HepG2 (cell line): ENCODE data around the gene SPTAN1. TPM values are rescaled to one million over a fixed set of nuclear protein-coding genes. Genes with fewer than 3 reads are reported as not detected.

Source experiments
- ATRX ChIP-seq: sonication (generic); formaldehyde crosslinking; IDR thresholded peaks from 2 replicates; pipeline ENCODE4 v1.4.0; 2020; ENCODE audit warnings: missing genetic modification reagents, borderline replicate concordance
- CHD4 ChIP-seq: fragments of 200-600 bp; sonication (generic); IDR thresholded peaks from 2 replicates; pipeline ENCODE4 v1.7.0; 2017; ENCODE audit warnings: mild to moderate bottlenecking, low read length, borderline replicate concordance
- DMTF1 ChIP-seq: sonication (generic); formaldehyde crosslinking; IDR thresholded peaks from 2 replicates; pipeline ENCODE4 v1.4.0; 2020; ENCODE audit warnings: mild to moderate bottlenecking, missing genetic modification reagents
- EEA1 ChIP-seq: sonication (generic); formaldehyde crosslinking; IDR thresholded peaks from 2 replicates; pipeline ENCODE4 v1.5.1; 2020; ENCODE audit warnings: mild to moderate bottlenecking, missing genetic modification reagents, borderline replicate concordance
- HNRNPL ChIP-seq: fragments of 200-400 bp; formaldehyde crosslinking; IDR thresholded peaks from 2 replicates; pipeline ENCODE4 v1.6.1; 2017; ENCODE audit warnings: mild to moderate bottlenecking, low read depth, low read length
- HOXD1 ChIP-seq: sonication (generic); formaldehyde crosslinking; IDR thresholded peaks from 2 replicates; pipeline ENCODE4 v1.5.0; 2020; ENCODE audit warnings: missing genetic modification reagents
- MIXL1 ChIP-seq: IDR thresholded peaks from 2 replicates; pipeline ENCODE4 v1.6.1; 2016
- MTA1 ChIP-seq: sonication (generic); formaldehyde crosslinking; IDR thresholded peaks from 2 replicates; pipeline ENCODE4 v1.4.0; 2020; ENCODE audit warnings: missing genetic modification reagents, mild to moderate bottlenecking, borderline replicate concordance
- MTF1 ChIP-seq: sonication (generic); formaldehyde crosslinking; IDR thresholded peaks from 2 replicates; pipeline ENCODE4 v1.5.0; 2020; ENCODE audit warnings: missing genetic modification reagents
- RARG ChIP-seq: sonication (generic); formaldehyde crosslinking; IDR thresholded peaks from 2 replicates; pipeline ENCODE4 v1.4.0; 2020; ENCODE audit warnings: low read depth, mild to moderate bottlenecking, missing genetic modification reagents
- RBAK ChIP-seq: sonication (generic); formaldehyde crosslinking; IDR thresholded peaks from 2 replicates; pipeline ENCODE4 v1.5.1; 2020; ENCODE audit warnings: mild to moderate bottlenecking, missing genetic modification reagents
- SALL1 ChIP-seq: sonication (generic); formaldehyde crosslinking; IDR thresholded peaks from 2 replicates; pipeline ENCODE4 v1.8.0; 2022; ENCODE audit warnings: mild to moderate bottlenecking, missing genetic modification reagents
- SRF ChIP-seq: IDR thresholded peaks from 2 replicates; pipeline ENCODE4 v1.6.1; 2011; ENCODE audit warnings: mild to moderate bottlenecking, low read depth, low read length, moderate library complexity
- SRSF4 ChIP-seq: fragments of 200-400 bp; formaldehyde crosslinking; IDR thresholded peaks from one replicate; pipeline ENCODE4 v1.6.1; 2018; ENCODE audit warnings: mild to moderate bottlenecking, low read depth, low read length, moderate library complexity; ENCODE audit not compliant: poor library complexity, severe bottlenecking
- UBTF ChIP-seq: sonication (generic); formaldehyde crosslinking; IDR thresholded peaks from 2 replicates; pipeline ENCODE4 v1.4.0; 2020; ENCODE audit warnings: mild to moderate bottlenecking, missing genetic modification reagents
- ZBTB38 ChIP-seq: sonication (generic); formaldehyde crosslinking; IDR thresholded peaks from 2 replicates; pipeline ENCODE4 v1.5.1; 2020; ENCODE audit warnings: mild to moderate bottlenecking, missing genetic modification reagents
- ZFP36L2 ChIP-seq: sonication (generic); formaldehyde crosslinking; IDR thresholded peaks from 2 replicates; pipeline ENCODE4 v1.4.0; 2020; ENCODE audit warnings: missing genetic modification reagents
- ZKSCAN8 ChIP-seq: IDR thresholded peaks from 2 replicates; pipeline ENCODE4 v1.6.1; 2016; ENCODE audit warnings: borderline replicate concordance, missing genetic modification reagents, missing compliant biosample characterization
- ZNF10 ChIP-seq: sonication (generic); formaldehyde crosslinking; IDR thresholded peaks from 2 replicates; pipeline ENCODE4 v1.4.0; 2020; ENCODE audit warnings: mild to moderate bottlenecking, low read depth, missing genetic modification reagents, borderline replicate concordance
- ZNF329 ChIP-seq: sonication (generic); formaldehyde crosslinking; IDR thresholded peaks from 2 replicates; pipeline ENCODE4 v1.9.0; 2021; ENCODE audit warnings: low read depth, mild to moderate bottlenecking, missing genetic modification reagents
- ZNF550 ChIP-seq: sonication (generic); formaldehyde crosslinking; IDR thresholded peaks from 2 replicates; pipeline ENCODE4 v1.4.0; 2020; ENCODE audit warnings: mild to moderate bottlenecking, missing genetic modification reagents, borderline replicate concordance
- ZZZ3 ChIP-seq: sonication (generic); formaldehyde crosslinking; IDR thresholded peaks from 2 replicates; pipeline ENCODE4 v1.4.0; 2020; ENCODE audit warnings: missing genetic modification reagents, mild to moderate bottlenecking, borderline replicate concordance
- polyA plus RNA-seq, 8 experiments: library from polyadenylated mRNA; depleted of rRNA in 3 of 8; stranded (reverse) in 7 of 8; unstranded in 1 of 8; fragments of >200 nt; fragmentation: Illumina TruSeq in 4 of 8; extraction: Trizol in 4 of 8; gene quantifications; 2 replicates each; pipeline versions ENCODE4 v1.2.1 to v1.2.3, GENCODE V29; 2011 to 2016; ENCODE audit warnings: low read depth in 4 of 8, missing spikeins in 1 of 8, mixed read lengths in 1 of 8; ENCODE audit not compliant: insufficient read depth in 1 of 8
- total RNA-seq, 5 experiments: library from RNA; depleted of rRNA; stranded (reverse); fragments of >200 nt; fragmentation: Illumina TruSeq; extraction: Trizol; gene quantifications; 2 replicates each; pipeline ENCODE4 v1.2.3, GENCODE V29; 2016; ENCODE audit warnings: low read depth in 1 of 5

SPTAN1 gene
- total and polyA plus RNA-seq, 2 of the 13 experiments (the other 11 are each of a cell fraction or from before 2014, with no cell fraction given) = 106 to 111 TPM

- TF ChIP-seq UBTF (CRISPR knock-in tag) = peak; percentile 94
- 0 out of 2 replicates have a peak, but pooled peaks have one; percentile 27 for TF ChIP-seq ZNF329 (CRISPR knock-in tag)
- 0 out of 2 replicates have a peak, but pooled peaks have one; percentile 59 for TF ChIP-seq HNRNPL
- no peak for TF ChIP-seq RARG
- peak; percentile 43 for TF ChIP-seq MIXL1 (CRISPR knock-in tag)
- peak; percentile 58; the same call in 1 of the 2 replicates for TF ChIP-seq ZKSCAN8 (CRISPR knock-in tag)
- 0 out of 2 replicates have a peak, but pooled peaks have one; percentile 59 for TF ChIP-seq MTF1 (CRISPR knock-in tag)
- no peak for TF ChIP-seq ZFP36L2 (CRISPR knock-in tag)
- no peak for TF ChIP-seq SRSF4
- no peak for TF ChIP-seq RBAK
- no peak for TF ChIP-seq ZNF550 (CRISPR knock-in tag)
- TF ChIP-seq SRF = no peak
- peak; percentile 72 for TF ChIP-seq SALL1 (CRISPR knock-in tag)
- TF ChIP-seq HOXD1 = no peak; the same call in 1 of the 2 replicates
- no peak for TF ChIP-seq DMTF1 (CRISPR knock-in tag)
- peak; percentile 71; the same call in 1 of the 2 replicates for TF ChIP-seq ZZZ3
- TF ChIP-seq EEA1 (CRISPR knock-in tag) = no peak
- peak; percentile 71; the same call in 1 of the 2 replicates for TF ChIP-seq MTA1 (CRISPR knock-in tag)
- no peak for TF ChIP-seq ATRX (CRISPR knock-in tag)
- TF ChIP-seq CHD4 = no peak
- peak; percentile 88 for TF ChIP-seq ZBTB38
- TF ChIP-seq ZNF10 (CRISPR knock-in tag) = no peak
Measured at GRCh38 chr9:128656416-128657343, 104.3 kb downstream of the SPTAN1 start, which contains the start of gene DYNC2I2 (continued).
